ENCODE measurements around the gene DHX8. TPM values are rescaled to one million over a fixed set of nuclear protein-coding genes. Genes with fewer than 3 reads are reported as not detected.

The DHX8 gene
- total RNA-seq, 1 experiment from 2014 or later: 23.7 TPM

GRCh38 chr17:43550754-43551153 is 67.0 kb downstream of the DHX8 start:
- Histone ChIP-seq H4K20me1 (ENCODE audit: insufficient read depth, low read depth, low read length) (no peaks in the 10 kb centered on the region), H3K27me3 (ENCODE audit: low read length) (no peaks in the 10 kb centered on the region)

GRCh38 chr17:43552229-43552837 is 68.6 kb downstream of the DHX8 start:
- no peaks in the 10 kb centered on the region for H3K79me2 ChIP-seq (ENCODE audit: low read length)
- H3K4me1 ChIP-seq (ENCODE audit: low read length): peaks cover 7% of the 10 kb centered on the region; the same call in 1 of the 2 replicates
- H3K36me3 ChIP-seq (ENCODE audit: insufficient read depth, low read length): no peaks in the 10 kb centered on the region
- DNase-seq: no peak
- H3K4me3 ChIP-seq (ENCODE audit: low read length): no peak overlapping the region
- H2AFZ ChIP-seq (ENCODE audit: low read length): no peak overlapping the region
- no peaks in the 10 kb centered on the region for H4K20me1 ChIP-seq (ENCODE audit: insufficient read depth, low read depth, low read length)
- no peak overlapping the region for H3K27ac ChIP-seq (ENCODE audit: low read length)
- H3K9me3 ChIP-seq (ENCODE audit: low read length): no peaks in the 10 kb centered on the region
- H3K27me3 ChIP-seq (ENCODE audit: low read length): no peaks in the 10 kb centered on the region
- no peak overlapping the region for H3K9ac ChIP-seq (ENCODE audit: low read length)
- no peak overlapping the region for H3K4me2 ChIP-seq (ENCODE audit: low read depth, low read length, poor library complexity, severe bottlenecking)
- no peaks in the 10 kb centered on the region for H3K9me2 ChIP-seq (replicated peaks; ENCODE audit: insufficient read depth, low read length)

More at GRCh38 chr17:43550754-43551153, 67.0 kb downstream of the DHX8 start:
- no peaks in the 10 kb centered on the region for H3K79me2 ChIP-seq (ENCODE audit: low read length)
- H3K9ac ChIP-seq (ENCODE audit: low read length): no peak overlapping the region
- H3K4me3 ChIP-seq (ENCODE audit: low read length): no peak overlapping the region
- H3K4me2 ChIP-seq (ENCODE audit: low read depth, low read length, poor library complexity, severe bottlenecking): no peak overlapping the region
- DNase-seq: no peak
- no peaks in the 10 kb centered on the region for H3K9me3 ChIP-seq (ENCODE audit: low read length)
- H2AFZ ChIP-seq (ENCODE audit: low read length): no peak overlapping the region
- no peaks in the 10 kb centered on the region for H3K36me3 ChIP-seq (ENCODE audit: insufficient read depth, low read length)
- no peak overlapping the region for H3K27ac ChIP-seq (ENCODE audit: low read length)
- H3K9me2 ChIP-seq (replicated peaks; ENCODE audit: insufficient read depth, low read length): no peaks in the 10 kb centered on the region
- H3K4me1 ChIP-seq (ENCODE audit: low read length): peaks cover 17% of the 10 kb centered on the region

GRCh38 chr17:43553573-43553972 is 69.8 kb downstream of the DHX8 start:
- no peak overlapping the region for H3K27ac ChIP-seq (ENCODE audit: low read length)
- H3K9me3 ChIP-seq (ENCODE audit: low read length): no peaks in the 10 kb centered on the region
- no peak overlapping the region for H3K4me3 ChIP-seq (ENCODE audit: low read length)
- H3K27me3 ChIP-seq (ENCODE audit: low read length): no peaks in the 10 kb centered on the region
- no peak overlapping the region for H2AFZ ChIP-seq (ENCODE audit: low read length)
- H3K4me1 ChIP-seq (ENCODE audit: low read length): peaks cover 7% of the 10 kb centered on the region; the same call in 1 of the 2 replicates
- H3K4me2 ChIP-seq (ENCODE audit: low read depth, low read length, poor library complexity, severe bottlenecking): no peak overlapping the region
- H3K79me2 ChIP-seq (ENCODE audit: low read length): no peaks in the 10 kb centered on the region
- H4K20me1 ChIP-seq (ENCODE audit: insufficient read depth, low read depth, low read length): no peaks in the 10 kb centered on the region
- H3K9me2 ChIP-seq (replicated peaks; ENCODE audit: insufficient read depth, low read length): no peaks in the 10 kb centered on the region
- no peak for DNase-seq
- H3K36me3 ChIP-seq (ENCODE audit: insufficient read depth, low read length): no peaks in the 10 kb centered on the region
- H3K9ac ChIP-seq (ENCODE audit: low read length): no peak overlapping the region

GRCh38 chr17:43554857-43555256 is 71.1 kb downstream of the DHX8 start:
- Histone ChIP-seq H3K79me2 (ENCODE audit: low read length) (no peaks in the 10 kb centered on the region), H3K36me3 (ENCODE audit: insufficient read depth, low read length) (no peaks in the 10 kb centered on the region), H3K27me3 (ENCODE audit: low read length) (no peaks in the 10 kb centered on the region), H3K4me2 (ENCODE audit: low read depth, low read length, poor library complexity, severe bottlenecking) (no peak overlapping the region), H3K4me1 (ENCODE audit: low read length) (no peaks in the 10 kb centered on the region), H2AFZ (ENCODE audit: low read length) (no peak overlapping the region), H4K20me1 (ENCODE audit: insufficient read depth, low read depth, low read length) (no peaks in the 10 kb centered on the region), H3K27ac (ENCODE audit: low read length) (no peak overlapping the region), H3K9me2 (replicated peaks; ENCODE audit: insufficient read depth, low read length) (no peaks in the 10 kb centered on the region), H3K9me3 (ENCODE audit: low read length) (no peaks in the 10 kb centered on the region), H3K4me3 (ENCODE audit: low read length) (no peak overlapping the region), H3K9ac (ENCODE audit: low read length) (no peak overlapping the region)
- no peak for DNase-seq

GRCh38 chr17:43556292-43556691 is 72.5 kb downstream of the DHX8 start:
- Histone ChIP-seq H3K27me3 (ENCODE audit: low read length) (no peaks in the 10 kb centered on the region), H3K36me3 (ENCODE audit: insufficient read depth, low read length) (no peaks in the 10 kb centered on the region), H3K4me1 (ENCODE audit: low read length) (no peaks in the 10 kb centered on the region), H3K4me2 (ENCODE audit: low read depth, low read length, poor library complexity, severe bottlenecking) (no peak overlapping the region), H3K27ac (ENCODE audit: low read length) (no peak overlapping the region), H2AFZ (ENCODE audit: low read length) (peak overlapping the region; percentile 34; the same call in 1 of the 2 replicates), H3K9ac (ENCODE audit: low read length) (no peak overlapping the region), H3K4me3 (ENCODE audit: low read length) (no peak overlapping the region), H3K79me2 (ENCODE audit: low read length) (no peaks in the 10 kb centered on the region), H3K9me3 (ENCODE audit: low read length) (no peaks in the 10 kb centered on the region), H3K9me2 (replicated peaks; ENCODE audit: insufficient read depth, low read length) (no peaks in the 10 kb centered on the region), H4K20me1 (ENCODE audit: insufficient read depth, low read depth, low read length) (no peaks in the 10 kb centered on the region)
- DNase-seq: peak; percentile 43

GRCh38 chr17:43558805-43559160 is 75.0 kb downstream of the DHX8 start:
- Histone ChIP-seq H3K9ac (ENCODE audit: low read length) (no peak overlapping the region), H3K4me2 (ENCODE audit: low read depth, low read length, poor library complexity, severe bottlenecking) (no peak overlapping the region), H3K4me1 (ENCODE audit: low read length) (no peaks in the 10 kb centered on the region), H3K79me2 (ENCODE audit: low read length) (no peaks in the 10 kb centered on the region), H3K27ac (ENCODE audit: low read length) (no peak overlapping the region), H3K27me3 (ENCODE audit: low read length) (no peaks in the 10 kb centered on the region), H3K9me3 (ENCODE audit: low read length) (no peaks in the 10 kb centered on the region), H3K36me3 (ENCODE audit: insufficient read depth, low read length) (no peaks in the 10 kb centered on the region), H4K20me1 (ENCODE audit: insufficient read depth, low read depth, low read length) (no peaks in the 10 kb centered on the region), H2AFZ (ENCODE audit: low read length) (no peak overlapping the region), H3K4me3 (ENCODE audit: low read length) (no peak overlapping the region), H3K9me2 (replicated peaks; ENCODE audit: insufficient read depth, low read length) (no peaks in the 10 kb centered on the region)
- no peak for DNase-seq

GRCh38 chr17:43559161-43559816 is 75.5 kb downstream of the DHX8 start:
- no peaks in the 10 kb centered on the region for H3K4me1 ChIP-seq (ENCODE audit: low read length)
- no peaks in the 10 kb centered on the region for H3K9me2 ChIP-seq (replicated peaks; ENCODE audit: insufficient read depth, low read length)
- H2AFZ ChIP-seq (ENCODE audit: low read length): no peak overlapping the region
- no peaks in the 10 kb centered on the region for H4K20me1 ChIP-seq (ENCODE audit: insufficient read depth, low read depth, low read length)
- H3K36me3 ChIP-seq (ENCODE audit: insufficient read depth, low read length): no peaks in the 10 kb centered on the region
- H3K4me2 ChIP-seq (ENCODE audit: low read depth, low read length, poor library complexity, severe bottlenecking): no peak overlapping the region
- DNase-seq: no peak
- no peak overlapping the region for H3K4me3 ChIP-seq (ENCODE audit: low read length)
- H3K79me2 ChIP-seq (ENCODE audit: low read length): no peaks in the 10 kb centered on the region
- H3K27me3 ChIP-seq (ENCODE audit: low read length): no peaks in the 10 kb centered on the region
- no peak overlapping the region for H3K9ac ChIP-seq (ENCODE audit: low read length)
- no peaks in the 10 kb centered on the region for H3K9me3 ChIP-seq (ENCODE audit: low read length)
- no peak overlapping the region for H3K27ac ChIP-seq (ENCODE audit: low read length)

- H3K9me3 ChIP-seq (ENCODE audit: low read length): no peaks in the 10 kb centered on the region
- H3K79me2 ChIP-seq (ENCODE audit: low read length): no peaks in the 10 kb centered on the region
- H3K27ac ChIP-seq (ENCODE audit: low read length): no peak overlapping the region
- no peaks in the 10 kb centered on the region for H3K36me3 ChIP-seq (ENCODE audit: insufficient read depth, low read length)
- H3K9ac ChIP-seq (ENCODE audit: low read length): no peak overlapping the region
- no peaks in the 10 kb centered on the region for H3K27me3 ChIP-seq (ENCODE audit: low read length)
- DNase-seq: no peak
- H2AFZ ChIP-seq (ENCODE audit: low read length): no peak overlapping the region
- H3K4me1 ChIP-seq (ENCODE audit: low read length): no peaks in the 10 kb centered on the region
- no peak overlapping the region for H3K4me2 ChIP-seq (ENCODE audit: low read depth, low read length, poor library complexity, severe bottlenecking)
- H4K20me1 ChIP-seq (ENCODE audit: insufficient read depth, low read depth, low read length): no peaks in the 10 kb centered on the region
- no peak overlapping the region for H3K4me3 ChIP-seq (ENCODE audit: low read length)
- H3K9me2 ChIP-seq (replicated peaks; ENCODE audit: insufficient read depth, low read length): no peaks in the 10 kb centered on the region
Observed at GRCh38 chr17:43560461-43561427, 77.0 kb downstream of the DHX8 start.
